HG02943 (cell line): ENCODE results near the gene SLC6A5.
"Not testable (repeated sequence)": the region's sequence is repeated elsewhere in the genome, so short reads cannot be mapped to it uniquely, and the experiment has no call there.

Source experiments
- ATAC-seq: cut with Tn5 transposase; IDR thresholded peaks from one replicate; pipeline ENCODE4 v1.9.1; 2021; ENCODE audit warnings: mild to moderate bottlenecking, low read depth, moderate library complexity; ENCODE audit not compliant: unreplicated experiment

Gene SLC6A5

GRCh38 chr11:20599221-20600019 is at the start of gene SLC6A5:
Gene SLC6A5, plus strand, starts transcription at chr11:20599608. Its CDS starts 65 bp downstream, at chr11:20599673.
- ATAC-seq: no peak

- ATAC-seq: no peak
Measured at GRCh38 chr11:20551096-20551495, 48.3 kb upstream of the SLC6A5 start.

GRCh38 chr11:20555783-20556182 is 43.6 kb upstream of the SLC6A5 start:
- no peak for ATAC-seq

GRCh38 chr11:20556396-20556795 is 43.0 kb upstream of the SLC6A5 start:
- ATAC-seq: not testable (repeated sequence)

GRCh38 chr11:20558741-20559140 is 40.7 kb upstream of the SLC6A5 start:
- no peak for ATAC-seq

- ATAC-seq: no peak
Measured at GRCh38 chr11:20559523-20560300, 39.7 kb upstream of the SLC6A5 start.

GRCh38 chr11:20561915-20562314 is 37.5 kb upstream of the SLC6A5 start:
- no peak for ATAC-seq

GRCh38 chr11:20563866-20564265 is 35.5 kb upstream of the SLC6A5 start:
- ATAC-seq: no peak

- no peak for ATAC-seq
Measured at GRCh38 chr11:20564846-20565635, 34.4 kb upstream of the SLC6A5 start.

- ATAC-seq: not testable (repeated sequence)
Measured at GRCh38 chr11:20566115-20566514, 33.3 kb upstream of the SLC6A5 start.

GRCh38 chr11:20566591-20567434 is 32.6 kb upstream of the SLC6A5 start:
- no peak for ATAC-seq

GRCh38 chr11:20579725-20580124 is 19.7 kb upstream of the SLC6A5 start:
- not testable (repeated sequence) for ATAC-seq

GRCh38 chr11:20583201-20583600 is 16.2 kb upstream of the SLC6A5 start:
- ATAC-seq: no peak

GRCh38 chr11:20584093-20584774 is 15.2 kb upstream of the SLC6A5 start:
- ATAC-seq: no peak

- no peak for ATAC-seq
Measured at GRCh38 chr11:20589796-20590195, 9.6 kb upstream of the SLC6A5 start.

- no peak for ATAC-seq
Measured at GRCh38 chr11:20590381-20590780, 9.0 kb upstream of the SLC6A5 start.

GRCh38 chr11:20592741-20593140 is 6.7 kb upstream of the SLC6A5 start:
- ATAC-seq: no peak

- no peak for ATAC-seq
Measured at GRCh38 chr11:20594274-20595061, 4.9 kb upstream of the SLC6A5 start.

- no peak for ATAC-seq
Measured at GRCh38 chr11:20595101-20595500, 4.3 kb upstream of the SLC6A5 start.
